ENCODE measurements around the gene EFCAB6.

Gene EFCAB6

GRCh38 chr22:43479301-43479950 lies 332.7 kb downstream of the EFCAB6 start:
- no peak for DNase-seq

Measured in right kidney (tissue), 1 donor.